HepG2 (cell line): Measurements from ENCODE around the gene STUB1. TPM values are rescaled to one million over a fixed set of nuclear protein-coding genes. Genes with fewer than 3 reads are reported as not detected.

Experiments
- AFF4 ChIP-seq: sonication (generic); formaldehyde crosslinking; IDR thresholded peaks from 2 replicates; pipeline ENCODE4 v1.4.0; 2020; ENCODE audit warnings: missing genetic modification reagents
- AGO2 ChIP-seq: fragments of 200-400 bp; formaldehyde crosslinking; optimal IDR thresholded peaks from 2 replicates; pipeline ENCODE3; 2017; ENCODE audit warnings: mild to moderate bottlenecking, low read depth, low read length, moderate library complexity
- FOXC1 ChIP-seq: sonication (generic); formaldehyde crosslinking; IDR thresholded peaks from 2 replicates; pipeline ENCODE4 v1.8.0; 2022; ENCODE audit warnings: mild to moderate bottlenecking, missing genetic modification reagents, borderline replicate concordance
- GLI4 ChIP-seq: sonication (generic); formaldehyde crosslinking; IDR thresholded peaks from 2 replicates; pipeline ENCODE4 v1.5.1; 2020; ENCODE audit warnings: missing genetic modification reagents, mild to moderate bottlenecking, moderate library complexity, borderline replicate concordance
- HDAC2 ChIP-seq: sonication (generic); formaldehyde crosslinking; IDR thresholded peaks from 2 replicates; pipeline ENCODE4 v1.4.0; 2020; ENCODE audit warnings: missing genetic modification reagents
- HNRNPL ChIP-seq: fragments of 200-400 bp; formaldehyde crosslinking; IDR thresholded peaks from 2 replicates; pipeline ENCODE4 v1.6.1; 2017; ENCODE audit warnings: mild to moderate bottlenecking, low read depth, low read length
- IKZF1 ChIP-seq: fragments of 450-650 bp; IDR thresholded peaks from 2 replicates; pipeline ENCODE4 v1.7.1; 2016
- MXD4 ChIP-seq: IDR thresholded peaks from 2 replicates; pipeline ENCODE4 v1.6.1; 2016; ENCODE audit warnings: mild to moderate bottlenecking, missing biosample characterization, missing genetic modification reagents
- NFYC ChIP-seq: IDR thresholded peaks from 2 replicates; pipeline ENCODE4 v1.6.1; 2016; ENCODE audit warnings: missing genetic modification reagents, missing compliant biosample characterization
- NR3C1 ChIP-seq: sonication (generic); formaldehyde crosslinking; IDR thresholded peaks from 2 replicates; pipeline ENCODE4 v1.4.0; 2020; ENCODE audit warnings: missing genetic modification reagents
- RFX5 ChIP-seq: IDR thresholded peaks from 2 replicates; pipeline ENCODE4 v1.6.1; 2011; ENCODE audit warnings: low read depth, low read length, improper control_type of control experiment
- TFDP2 ChIP-seq: sonication (generic); formaldehyde crosslinking; IDR thresholded peaks from 2 replicates; pipeline ENCODE4 v1.4.0; 2020; ENCODE audit warnings: missing genetic modification reagents
- THAP11 ChIP-seq: IDR thresholded peaks from 2 replicates; pipeline ENCODE4 v1.6.1; 2016; ENCODE audit warnings: missing biosample characterization, missing genetic modification reagents
- ZBED4 ChIP-seq: sonication (generic); formaldehyde crosslinking; IDR thresholded peaks from 2 replicates; pipeline ENCODE4 v1.4.0; 2020; ENCODE audit warnings: missing genetic modification reagents, borderline replicate concordance
- ZBTB43 ChIP-seq: sonication (generic); formaldehyde crosslinking; conservative IDR thresholded peaks from 2 replicates; pipeline ENCODE4 v1.4.0; 2020; ENCODE audit warnings: missing genetic modification reagents
- ZNF607 ChIP-seq: sonication (generic); formaldehyde crosslinking; IDR thresholded peaks from 2 replicates; pipeline ENCODE4 v1.5.1; 2020; ENCODE audit warnings: missing genetic modification reagents, mild to moderate bottlenecking, borderline replicate concordance
- ZNF670 ChIP-seq: sonication (generic); formaldehyde crosslinking; IDR thresholded peaks from 2 replicates; pipeline ENCODE4 v1.8.0; 2022; ENCODE audit warnings: mild to moderate bottlenecking, missing genetic modification reagents, borderline replicate concordance
- ZNF83 ChIP-seq: sonication (generic); formaldehyde crosslinking; IDR thresholded peaks from 2 replicates; pipeline ENCODE4 v1.4.0; 2020; ENCODE audit warnings: missing genetic modification reagents, mild to moderate bottlenecking, borderline replicate concordance
- ZSCAN25 ChIP-seq: sonication (generic); formaldehyde crosslinking; IDR thresholded peaks from 2 replicates; pipeline ENCODE4 v1.8.0; 2022; ENCODE audit warnings: mild to moderate bottlenecking, missing genetic modification reagents
- polyA plus RNA-seq, 8 experiments: library from polyadenylated mRNA; depleted of rRNA in 3 of 8; stranded (reverse) in 7 of 8; unstranded in 1 of 8; fragments of >200 nt; fragmentation: Illumina TruSeq in 4 of 8; extraction: Trizol in 4 of 8; gene quantifications; 2 replicates each; pipeline versions ENCODE4 v1.2.1 to v1.2.3, GENCODE V29; 2011 to 2016; ENCODE audit warnings: low read depth in 4 of 8, missing spikeins in 1 of 8, mixed read lengths in 1 of 8; ENCODE audit not compliant: insufficient read depth in 1 of 8
- total RNA-seq, 5 experiments: library from RNA; depleted of rRNA; stranded (reverse); fragments of >200 nt; fragmentation: Illumina TruSeq; extraction: Trizol; gene quantifications; 2 replicates each; pipeline ENCODE4 v1.2.3, GENCODE V29; 2016; ENCODE audit warnings: low read depth in 1 of 5

Gene STUB1
- total and polyA plus RNA-seq, 2 of the 13 experiments (the other 11 are each of a cell fraction or from before 2014, with no cell fraction given): 52.9 to 78.2 TPM

GRCh38 chr16:720990-721764 lies 41.0 kb downstream of the STUB1 start, which contains the start of gene ANTKMT (continued):
- peak; percentile 43; the same call in 1 of the 2 replicates for TF ChIP-seq ZBTB43 (CRISPR knock-in tag)
- TF ChIP-seq AGO2: peak; percentile 14
- 0 out of 2 replicates have a peak, but pooled peaks have one; percentile 54 for TF ChIP-seq ZNF83 (CRISPR knock-in tag)
- TF ChIP-seq NR3C1 (CRISPR knock-in tag): no peak
- TF ChIP-seq GLI4 (CRISPR knock-in tag): 0 out of 2 replicates have a peak, but pooled peaks have one; percentile 33
- peak; percentile 90 for TF ChIP-seq THAP11 (CRISPR knock-in tag)
- peak; percentile 45 for TF ChIP-seq MXD4 (CRISPR knock-in tag)
- TF ChIP-seq FOXC1 (CRISPR knock-in tag): peak; percentile 66
- peak; percentile 63; the same call in 1 of the 2 replicates for TF ChIP-seq TFDP2 (CRISPR knock-in tag)
- no peak for TF ChIP-seq RFX5
- peak; percentile 69; the same call in 1 of the 2 replicates for TF ChIP-seq ZSCAN25
- TF ChIP-seq AFF4 (CRISPR knock-in tag): no peak
- TF ChIP-seq ZNF670 (CRISPR knock-in tag): 0 out of 2 replicates have a peak, but pooled peaks have one; percentile 81
- 0 out of 2 replicates have a peak, but pooled peaks have one; percentile 17 for TF ChIP-seq NFYC (CRISPR knock-in tag)
- TF ChIP-seq HNRNPL: no peak
- TF ChIP-seq IKZF1: no peak
- no peak for TF ChIP-seq HDAC2
- TF ChIP-seq ZBED4: no peak; the same call in 1 of the 2 replicates
- peak; percentile 90; the same call in 1 of the 2 replicates for TF ChIP-seq ZNF607 (CRISPR knock-in tag)
